Stimulated activated CD8-positive, alpha-beta memory T cell treated with anti-CD3 and anti-CD28 coated beads, Interleukin-7, amount 100 ng/mL, for 48 hours (primary cell): Measurements from ENCODE around the gene RXRA.

Source experiments
- DNase-seq, 2 donors: peaks; one replicate each; pipeline ENCODE4 v3.0.0-alpha.2; 2020; ENCODE audit warnings: low read depth in 1 of 2; ENCODE audit errors: extremely low read depth in 1 of 2

The RXRA gene

GRCh38 chr9:134442486-134443173 lies 116.4 kb downstream of the RXRA start:
- DNase-seq = no peak

GRCh38 chr9:134443174-134444037 lies 117.2 kb downstream of the RXRA start:
- peak; percentile 69 to 87 for DNase-seq

- DNase-seq = no peak
These were observed 117.7 kb downstream of the RXRA start for GRCh38 chr9:134444038-134444315.

- DNase-seq = no peak
These were observed 118.7 kb downstream of the RXRA start for GRCh38 chr9:134445000-134445399.

- peak; percentile 61 to 73 for DNase-seq
These were observed 123.1 kb downstream of the RXRA start for GRCh38 chr9:134449180-134449916.

- no peak for DNase-seq
These were observed 125.6 kb downstream of the RXRA start for GRCh38 chr9:134451700-134452458.

- DNase-seq = no peak
These were observed 126.5 kb downstream of the RXRA start for GRCh38 chr9:134452728-134453127.

GRCh38 chr9:134453776-134454475 lies 127.7 kb downstream of the RXRA start:
- DNase-seq = no peak

- no peak for DNase-seq
These were observed 128.2 kb downstream of the RXRA start for GRCh38 chr9:134454476-134454857.

- DNase-seq = no peak
These were observed 128.8 kb downstream of the RXRA start for GRCh38 chr9:134455021-134455471.

- DNase-seq = no peak
These were observed 129.3 kb downstream of the RXRA start for GRCh38 chr9:134455537-134455933.

- peak in 1 of 2 donors; percentile 64 for DNase-seq
These were observed 129.9 kb downstream of the RXRA start for GRCh38 chr9:134455934-134456755.

GRCh38 chr9:134456756-134457305 lies 130.6 kb downstream of the RXRA start:
- no peak for DNase-seq

GRCh38 chr9:134457321-134458206 lies 131.3 kb downstream of the RXRA start:
- DNase-seq = no peak

- no peak for DNase-seq
These were observed 132.2 kb downstream of the RXRA start for GRCh38 chr9:134458207-134459108.

- no peak for DNase-seq
These were observed 132.9 kb downstream of the RXRA start for GRCh38 chr9:134459164-134459563.

- DNase-seq = no peak
These were observed 133.3 kb downstream of the RXRA start for GRCh38 chr9:134459573-134459972.
